ENCODE results near the gene SCUBE2. TPM values are rescaled to one million over a fixed set of nuclear protein-coding genes. Genes with fewer than 3 reads are reported as not detected.

Gene SCUBE2
- total and polyA plus RNA-seq, 3 donors from 2014 or later, result 3.5 to 10.5 (median 5.0) TPM

DNA sequence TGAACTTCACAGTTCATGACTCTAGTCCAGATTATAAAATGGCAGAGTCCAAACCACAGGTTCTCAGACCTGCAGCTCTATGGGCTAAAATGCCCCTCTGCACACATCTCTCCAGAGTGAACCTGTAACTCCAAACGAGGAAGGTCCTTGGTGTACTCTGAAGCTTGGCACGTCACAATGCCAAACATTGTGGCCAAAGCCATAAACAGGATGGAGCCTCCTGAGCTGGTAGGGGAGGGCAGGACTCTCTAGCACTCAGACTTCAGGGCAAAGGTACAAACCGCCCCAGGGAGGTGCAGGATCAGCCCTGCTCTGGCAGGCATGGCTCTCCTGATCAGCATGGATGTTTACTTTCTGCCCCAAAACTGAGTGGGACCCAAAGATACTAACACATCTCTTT lies 2.3 kb downstream of the SCUBE2 start:
- H3K27ac ChIP-seq, result no peak overlapping the region
- H3K27me3 ChIP-seq, result no peaks in the 10 kb centered on the region
- no peaks in the 10 kb centered on the region for H3K4me1 ChIP-seq
- TF ChIP-seq, protein P1, sequence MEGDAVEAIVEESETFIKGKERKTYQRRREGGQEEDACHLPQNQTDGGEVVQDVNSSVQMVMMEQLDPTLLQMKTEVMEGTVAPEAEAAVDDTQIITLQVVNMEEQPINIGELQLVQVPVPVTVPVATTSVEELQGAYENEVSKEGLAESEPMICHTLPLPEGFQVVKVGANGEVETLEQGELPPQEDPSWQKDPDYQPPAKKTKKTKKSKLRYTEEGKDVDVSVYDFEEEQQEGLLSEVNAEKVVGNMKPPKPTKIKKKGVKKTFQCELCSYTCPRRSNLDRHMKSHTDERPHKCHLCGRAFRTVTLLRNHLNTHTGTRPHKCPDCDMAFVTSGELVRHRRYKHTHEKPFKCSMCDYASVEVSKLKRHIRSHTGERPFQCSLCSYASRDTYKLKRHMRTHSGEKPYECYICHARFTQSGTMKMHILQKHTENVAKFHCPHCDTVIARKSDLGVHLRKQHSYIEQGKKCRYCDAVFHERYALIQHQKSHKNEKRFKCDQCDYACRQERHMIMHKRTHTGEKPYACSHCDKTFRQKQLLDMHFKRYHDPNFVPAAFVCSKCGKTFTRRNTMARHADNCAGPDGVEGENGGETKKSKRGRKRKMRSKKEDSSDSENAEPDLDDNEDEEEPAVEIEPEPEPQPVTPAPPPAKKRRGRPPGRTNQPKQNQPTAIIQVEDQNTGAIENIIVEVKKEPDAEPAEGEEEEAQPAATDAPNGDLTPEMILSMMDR (IDR thresholded peaks at IDR 0.05), result no peak
- TF ChIP-seq POLR2A (IDR thresholded peaks at IDR 0.05), result no peak
- no peak for DNase-seq
- H3K36me3 ChIP-seq (ENCODE audit: low read depth, missing control alignments), result no peaks in the 10 kb centered on the region
- H3K9me3 ChIP-seq, result no peaks in the 10 kb centered on the region
- WGBS, 2 donors, result 55 to 73% methylated on average over 2 to 3 of the region's 3 CpGs
- no peak overlapping the region for H3K4me3 ChIP-seq
- intact Hi-C loops (cut with DNase I; ENCODE audit: low total_unique reads), result loop anchor here (10.0 kb wide), 1 partner anchor 54 kb away; no protein-coding TSS in a partner anchor

DNA sequence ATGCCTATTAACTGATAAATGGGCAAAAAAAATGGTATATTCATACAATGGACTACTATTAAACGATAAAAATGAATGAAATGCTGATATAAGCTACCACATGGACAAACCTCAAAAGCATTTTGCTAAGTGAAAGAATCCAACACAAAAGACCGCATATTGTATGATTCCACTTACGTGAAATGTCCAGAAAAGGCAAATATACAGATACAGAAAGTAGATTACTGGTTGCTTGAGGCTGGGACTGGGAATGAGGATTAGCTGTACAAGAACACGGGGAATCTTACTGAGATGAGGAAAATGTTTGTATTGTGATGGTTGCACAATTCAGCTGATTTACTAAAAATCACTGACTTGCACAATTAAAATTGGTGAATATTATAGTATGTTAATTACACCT lies 8.8 kb downstream of the SCUBE2 start:
- Histone ChIP-seq H3K9me3 (no peaks in the 10 kb centered on the region), H3K36me3 (ENCODE audit: low read depth, missing control alignments) (no peaks in the 10 kb centered on the region), H3K4me1 (no peaks in the 10 kb centered on the region), H3K27ac (no peak overlapping the region), H3K4me3 (no peak overlapping the region), H3K27me3 (no peaks in the 10 kb centered on the region)
- TF ChIP-seq POLR2A (IDR thresholded peaks at IDR 0.05), result no peak
- TF ChIP-seq, protein P1 (IDR thresholded peaks at IDR 0.05), result no peak
- DNase-seq, result no peak
- intact Hi-C loops (cut with DNase I; ENCODE audit: low total_unique reads), result loop anchor here (10.0 kb wide), 1 partner anchor 48 kb away; no protein-coding TSS in a partner anchor
- 85 to 87% methylated on average over 4 of the region's 4 CpGs for WGBS, 2 donors

DNA sequence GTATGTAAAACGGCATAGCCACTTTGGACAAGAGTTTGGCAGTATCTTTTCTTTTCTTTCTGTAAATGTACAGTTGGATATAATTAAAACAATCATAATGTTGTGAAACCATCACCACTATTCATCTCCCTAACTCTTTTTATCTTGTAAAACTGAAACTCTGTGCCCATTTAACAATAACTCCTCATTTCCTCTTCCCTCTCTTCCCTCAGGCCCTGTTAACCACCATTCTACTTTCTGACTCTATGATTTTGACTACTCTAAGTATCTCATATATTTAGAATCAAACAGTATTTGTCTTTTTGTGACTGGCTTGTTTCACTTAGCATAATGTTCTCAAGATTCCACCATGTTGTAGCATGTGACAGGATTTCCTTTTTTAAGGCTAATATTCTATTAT lies 10.2 kb downstream of the SCUBE2 start:
- no peak overlapping the region for H3K4me3 ChIP-seq
- intact Hi-C loops (cut with DNase I; ENCODE audit: low total_unique reads), result loop anchor here (10.0 kb wide), 1 partner anchor 46 kb away; no protein-coding TSS in a partner anchor
- no peaks in the 10 kb centered on the region for H3K4me1 ChIP-seq
- H3K27ac ChIP-seq, result no peak overlapping the region
- no peaks in the 10 kb centered on the region for H3K9me3 ChIP-seq
- TF ChIP-seq, protein P1 (IDR thresholded peaks at IDR 0.05), result no peak
- TF ChIP-seq POLR2A (IDR thresholded peaks at IDR 0.05), result no peak
- DNase-seq, result no peak
- no peaks in the 10 kb centered on the region for H3K36me3 ChIP-seq (ENCODE audit: low read depth, missing control alignments)
- WGBS, 2 donors, result 83 to 84% methylated on average over 1 of the region's 1 CpG
- no peaks in the 10 kb centered on the region for H3K27me3 ChIP-seq

DNA sequence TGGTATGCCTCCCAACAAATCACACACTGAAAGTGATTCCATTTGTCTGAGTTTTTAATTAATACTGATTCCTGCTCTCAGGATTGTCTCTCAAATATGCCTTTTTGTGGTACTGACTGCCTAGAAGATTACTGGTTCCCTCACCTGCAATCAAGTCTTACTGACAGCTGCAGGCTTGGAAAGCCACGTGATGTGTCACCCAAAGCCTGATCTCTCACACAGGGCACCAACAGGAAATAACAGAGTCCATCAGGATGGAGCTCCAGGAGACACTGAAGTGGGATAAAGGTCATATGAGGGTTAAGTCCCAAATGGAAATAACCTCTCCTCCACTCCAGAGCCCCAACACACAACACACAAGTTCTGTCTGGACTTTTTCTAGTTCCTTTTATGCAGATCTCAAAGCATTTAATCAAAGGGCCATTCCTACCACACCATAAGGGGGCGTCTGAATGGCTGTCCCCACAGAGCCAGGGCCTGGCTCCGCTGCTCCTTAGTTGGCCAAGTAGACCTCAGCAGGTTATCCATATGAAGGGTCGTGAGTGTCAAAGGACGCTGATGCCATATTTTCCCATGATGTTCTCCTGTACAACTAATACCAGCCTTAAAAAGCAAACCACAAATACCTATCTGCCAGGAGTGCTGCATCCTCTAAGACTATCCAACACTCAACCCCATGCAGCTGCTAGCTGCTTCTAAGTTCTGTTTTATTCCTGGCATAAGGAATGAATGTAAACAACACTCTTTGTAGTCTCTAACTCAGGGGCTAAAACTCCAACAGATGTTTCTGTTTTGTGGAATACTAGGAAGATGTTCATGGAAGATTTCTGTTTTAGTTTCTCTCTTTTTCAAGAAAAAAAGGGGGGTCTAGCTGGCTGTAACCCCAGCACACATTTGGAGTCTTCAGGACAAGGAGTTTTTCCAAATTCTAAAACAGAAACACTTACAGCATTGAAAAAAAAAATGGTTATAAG lies 13.0 kb downstream of the SCUBE2 start:
- H3K36me3 ChIP-seq (ENCODE audit: low read depth, missing control alignments), result no peaks in the 10 kb centered on the region
- 86 to 93% methylated on average over 5 of the region's 5 CpGs for WGBS, 2 donors
- H3K4me1 ChIP-seq, result no peaks in the 10 kb centered on the region
- no peaks in the 10 kb centered on the region for H3K27me3 ChIP-seq
- intact Hi-C loops (cut with DNase I; ENCODE audit: low total_unique reads), result no loop called here
- no peaks in the 10 kb centered on the region for H3K9me3 ChIP-seq
- no peak overlapping the region for H3K4me3 ChIP-seq
- TF ChIP-seq, protein P1 (IDR thresholded peaks at IDR 0.05), result no peak
- TF ChIP-seq POLR2A (IDR thresholded peaks at IDR 0.05), result no peak
- no peak overlapping the region for H3K27ac ChIP-seq
- no peak for DNase-seq

All from testis (tissue), 3 donors.